Thyroid gland (tissue), 4 donors: Measurements from ENCODE around the gene RPP14.
"Not testable (repeated sequence)": the region's sequence is repeated elsewhere in the genome, so short reads cannot be mapped to it uniquely, and the experiment has no call there.

Experiments
- CTCF ChIP-seq, 6 experiments: fragments of 200-600 bp in 3 of 6; fragments of 450-650 bp in 3 of 6; sonication (generic) in 3 of 6; IDR thresholded peaks; one replicate each; pipeline ENCODE4 v1.5.1; 2016 to 2019; ENCODE audit warnings: antibody characterized with exemption in 6 of 6, mild to moderate bottlenecking in 2 of 6, inconsistent platforms in 1 of 6, moderate library complexity in 1 of 6
- POLR2A ChIP-seq, 2 donors: fragments of 450-650 bp; IDR thresholded peaks; one replicate each; pipeline ENCODE4 v1.6.1; 2017; ENCODE audit warnings: antibody characterized with exemption in 2 of 2, mild to moderate bottlenecking in 2 of 2, moderate library complexity in 1 of 2

GRCh38 chr3:58339146-58339545, 33.1 kb downstream of the RPP14 start:
- not testable (repeated sequence) for TF ChIP-seq CTCF, POLR2A (IDR thresholded peaks at IDR 0.05)
